ENCODE measurements around the gene SETD2. TPM values are rescaled to one million over a fixed set of nuclear protein-coding genes. Genes with fewer than 3 reads are reported as not detected.

The SETD2 gene
- total RNA-seq, 1 experiment from 2014 or later = 47.6 TPM

DNA sequence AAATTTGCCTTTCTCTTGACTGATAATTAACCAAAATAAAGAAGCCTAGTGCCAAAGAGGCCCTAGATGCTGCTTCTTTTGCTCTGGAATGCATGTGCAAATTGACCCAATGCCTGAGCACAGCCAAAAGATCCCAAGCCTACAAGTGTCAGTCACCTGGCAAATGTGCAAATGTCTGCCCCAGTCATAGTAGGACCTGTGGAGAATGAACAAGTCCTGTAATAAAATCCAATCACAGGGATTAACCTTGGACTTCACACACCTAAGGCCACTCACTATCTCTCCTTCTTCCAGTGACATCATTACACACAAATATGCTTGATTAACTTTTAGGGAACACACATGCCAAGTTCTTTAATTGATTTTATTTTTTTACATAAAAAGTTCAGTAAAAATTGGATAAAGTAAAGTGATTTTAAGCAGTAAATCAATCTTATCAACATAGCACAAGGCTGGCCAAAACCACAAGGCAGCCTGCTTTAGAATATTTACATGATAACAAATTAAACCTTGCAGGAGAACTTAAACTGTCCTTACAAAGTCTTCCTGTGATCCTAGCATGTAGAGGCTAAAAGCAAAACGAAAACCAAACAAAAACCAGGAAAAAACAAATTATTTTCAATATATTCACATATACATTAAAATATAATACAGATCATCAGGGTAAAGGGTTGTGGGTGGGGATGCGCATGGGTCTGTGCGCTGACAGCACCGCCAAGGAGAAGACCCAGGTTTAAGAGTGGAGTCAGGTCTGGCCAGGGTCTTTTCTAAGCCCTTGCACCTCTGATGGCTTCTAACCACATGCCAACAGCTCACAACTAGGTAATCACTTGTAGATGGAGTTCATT is 147.6 kb downstream of the SETD2 start:
- Mint-ChIP-seq H3K4me3 (ENCODE audit: unreplicated experiment) (no peak overlapping the region), H3K27ac (ENCODE audit: unreplicated experiment) (no peak overlapping the region), H3K9me3 (ENCODE audit: unreplicated experiment) (no peaks in the 10 kb centered on the region), H3K4me1 (ENCODE audit: low read depth, unreplicated experiment) (no peaks in the 10 kb centered on the region), H3K27me3 (ENCODE audit: insufficient read depth, unreplicated experiment) (no peaks in the 10 kb centered on the region), H3K36me3 (ENCODE audit: insufficient read depth, unreplicated experiment) (peaks cover 39% of the 10 kb centered on the region)
- DNase-seq = no peak
- Histone ChIP-seq H3K27me3 (replicated peaks; ENCODE audit: control insufficient read depth, insufficient read depth, low read length) (no peaks in the 10 kb centered on the region), H3K4me1 (0 out of 2 replicates have a peak, but pooled peaks cover 9% of the 10 kb centered on the region), H3K9me3 (no peaks in the 10 kb centered on the region), H3K36me3 (ENCODE audit: control insufficient read depth, insufficient read depth, low read length) (peaks cover 1% of the 10 kb centered on the region; the same call in 1 of the 2 replicates), H3K4me3 (ENCODE audit: low read depth, low read length) (no peak overlapping the region)
- intact Hi-C loops (cut with micrococcal nuclease; ENCODE audit: unreplicated experiment) = no loop called here
- ChIA-PET POLR2A (no interaction called here), CTCF (no interaction called here)
- no TSS peak for BruUV-seq (replicated peaks)
- TF ChIP-seq, protein P1, sequence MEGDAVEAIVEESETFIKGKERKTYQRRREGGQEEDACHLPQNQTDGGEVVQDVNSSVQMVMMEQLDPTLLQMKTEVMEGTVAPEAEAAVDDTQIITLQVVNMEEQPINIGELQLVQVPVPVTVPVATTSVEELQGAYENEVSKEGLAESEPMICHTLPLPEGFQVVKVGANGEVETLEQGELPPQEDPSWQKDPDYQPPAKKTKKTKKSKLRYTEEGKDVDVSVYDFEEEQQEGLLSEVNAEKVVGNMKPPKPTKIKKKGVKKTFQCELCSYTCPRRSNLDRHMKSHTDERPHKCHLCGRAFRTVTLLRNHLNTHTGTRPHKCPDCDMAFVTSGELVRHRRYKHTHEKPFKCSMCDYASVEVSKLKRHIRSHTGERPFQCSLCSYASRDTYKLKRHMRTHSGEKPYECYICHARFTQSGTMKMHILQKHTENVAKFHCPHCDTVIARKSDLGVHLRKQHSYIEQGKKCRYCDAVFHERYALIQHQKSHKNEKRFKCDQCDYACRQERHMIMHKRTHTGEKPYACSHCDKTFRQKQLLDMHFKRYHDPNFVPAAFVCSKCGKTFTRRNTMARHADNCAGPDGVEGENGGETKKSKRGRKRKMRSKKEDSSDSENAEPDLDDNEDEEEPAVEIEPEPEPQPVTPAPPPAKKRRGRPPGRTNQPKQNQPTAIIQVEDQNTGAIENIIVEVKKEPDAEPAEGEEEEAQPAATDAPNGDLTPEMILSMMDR (IDR thresholded peaks at IDR 0.05; ENCODE audit: insufficient read depth in 1 of 2, low read depth in 1 of 2, low read length in 1 of 2, severe bottlenecking in 1 of 2, unreplicated experiment in 1 of 2) = no peak

DNA sequence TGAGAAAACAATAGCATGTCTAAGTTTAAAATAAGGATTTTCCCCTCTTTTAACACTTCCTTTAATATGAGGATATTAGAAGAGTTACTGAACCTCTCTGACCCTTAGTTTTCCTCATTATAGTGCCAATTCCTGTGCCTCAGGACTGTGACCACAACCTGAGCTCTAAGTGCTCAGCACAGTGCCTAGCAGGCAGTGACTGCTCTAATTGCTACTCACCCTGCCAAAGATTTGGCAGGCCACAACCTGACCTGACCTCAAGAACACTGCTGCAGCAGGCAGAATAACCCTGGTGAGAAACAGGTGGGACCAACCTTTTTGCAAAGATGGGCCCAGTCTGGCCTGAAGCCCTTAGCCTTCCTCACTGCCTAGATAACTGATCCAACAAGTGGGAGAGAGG is 148.8 kb downstream of the SETD2 start:
- Histone ChIP-seq H3K4me3 (ENCODE audit: low read depth, low read length) (no peak overlapping the region), H3K36me3 (ENCODE audit: control insufficient read depth, insufficient read depth, low read length) (peaks cover 1% of the 10 kb centered on the region; the same call in 1 of the 2 replicates), H3K4me1 (0 out of 2 replicates have a peak, but pooled peaks cover 9% of the 10 kb centered on the region), H3K9me3 (no peaks in the 10 kb centered on the region), H3K27me3 (replicated peaks; ENCODE audit: control insufficient read depth, insufficient read depth, low read length) (no peaks in the 10 kb centered on the region)
- Mint-ChIP-seq H3K4me3 (ENCODE audit: unreplicated experiment) (no peak overlapping the region), H3K27ac (ENCODE audit: unreplicated experiment) (no peak overlapping the region), H3K4me1 (ENCODE audit: low read depth, unreplicated experiment) (no peaks in the 10 kb centered on the region), H3K9me3 (ENCODE audit: unreplicated experiment) (no peaks in the 10 kb centered on the region), H3K27me3 (ENCODE audit: insufficient read depth, unreplicated experiment) (no peaks in the 10 kb centered on the region), H3K36me3 (ENCODE audit: insufficient read depth, unreplicated experiment) (peaks cover 51% of the 10 kb centered on the region)
- no peak for DNase-seq
- ChIA-PET POLR2A (no interaction called here), CTCF (no interaction called here)
- TF ChIP-seq, protein P1 (IDR thresholded peaks at IDR 0.05; ENCODE audit: insufficient read depth in 1 of 2, low read depth in 1 of 2, low read length in 1 of 2, severe bottlenecking in 1 of 2, unreplicated experiment in 1 of 2) = no peak
- intact Hi-C loops (cut with micrococcal nuclease; ENCODE audit: unreplicated experiment) = no loop called here
- no TSS peak for BruUV-seq (replicated peaks)

DNA sequence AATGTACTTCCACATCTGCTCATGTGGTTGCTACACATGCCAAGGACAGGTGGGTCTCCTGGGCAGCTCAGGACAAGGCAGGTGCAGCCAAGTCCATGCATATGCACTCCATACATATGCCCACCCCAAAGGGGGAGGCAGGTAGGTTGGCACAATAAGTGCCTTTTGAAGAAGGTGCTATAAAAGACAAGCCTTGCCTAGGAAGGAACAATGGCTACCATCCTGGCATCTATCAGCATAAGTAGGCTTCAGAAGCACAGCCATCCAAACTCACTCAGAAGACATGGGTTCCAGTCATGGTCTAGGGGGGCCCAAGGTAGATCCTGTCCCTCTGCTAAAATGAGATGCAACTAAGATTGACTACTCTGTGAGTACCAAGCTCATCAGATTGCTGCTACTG is 149.9 kb downstream of the SETD2 start:
- TF ChIP-seq, protein P1 (IDR thresholded peaks at IDR 0.05; ENCODE audit: insufficient read depth in 1 of 2, low read depth in 1 of 2, low read length in 1 of 2, severe bottlenecking in 1 of 2, unreplicated experiment in 1 of 2) = no peak
- DNase-seq = no peak
- H3K36me3 ChIP-seq (ENCODE audit: control insufficient read depth, insufficient read depth, low read length) = peaks cover 1% of the 10 kb centered on the region; the same call in 1 of the 2 replicates
- peak overlapping the region; percentile 42 for H3K27ac Mint-ChIP-seq (ENCODE audit: unreplicated experiment)
- H3K4me1 ChIP-seq = 0 out of 2 replicates have a peak, but pooled peaks cover 9% of the 10 kb centered on the region
- peaks cover 53% of the 10 kb centered on the region for H3K36me3 Mint-ChIP-seq (ENCODE audit: insufficient read depth, unreplicated experiment)
- ChIA-PET POLR2A (no interaction called here), CTCF (no interaction called here)
- no peaks in the 10 kb centered on the region for H3K9me3 ChIP-seq
- no peak overlapping the region for H3K4me3 Mint-ChIP-seq (ENCODE audit: unreplicated experiment)
- H3K27me3 Mint-ChIP-seq (ENCODE audit: insufficient read depth, unreplicated experiment) = no peaks in the 10 kb centered on the region
- no peaks in the 10 kb centered on the region for H3K4me1 Mint-ChIP-seq (ENCODE audit: low read depth, unreplicated experiment)
- no peaks in the 10 kb centered on the region for H3K9me3 Mint-ChIP-seq (ENCODE audit: unreplicated experiment)
- no peak overlapping the region for H3K4me3 ChIP-seq (ENCODE audit: low read depth, low read length)
- no TSS peak for BruUV-seq (replicated peaks)
- no peaks in the 10 kb centered on the region for H3K27me3 ChIP-seq (replicated peaks; ENCODE audit: control insufficient read depth, insufficient read depth, low read length)
- intact Hi-C loops (cut with micrococcal nuclease; ENCODE audit: unreplicated experiment) = no loop called here
